IMR-90 (cell line): Measurements from ENCODE around the gene DBN1.

Experiments used
- CEBPB ChIP-seq: IDR thresholded peaks from 2 replicates; pipeline ENCODE4 v1.6.1; 2012; ENCODE audit warnings: low read depth, low read length, improper control_type of control experiment
- CTCF ChIP-seq: conservative IDR thresholded peaks from 2 replicates; pipeline ENCODE4 v1.5.1; 2012; ENCODE audit warnings: mild to moderate bottlenecking, low read depth, low read length, improper control_type of control experiment
- FOS ChIP-seq: fragments of 150-350 bp; IDR thresholded peaks from 2 replicates; pipeline ENCODE4 v1.6.1; 2016; ENCODE audit warnings: low read depth, low read length
- MAFK ChIP-seq: IDR thresholded peaks from 2 replicates; pipeline ENCODE4 v1.6.1; 2012; ENCODE audit warnings: low read depth, low read length, improper control_type of control experiment
- NFE2L2 ChIP-seq: fragments of 150-350 bp; IDR thresholded peaks from 2 replicates; pipeline ENCODE4 v1.6.1; 2016; ENCODE audit warnings: low read depth, mild to moderate bottlenecking, low read length
- POLR2A ChIP-seq: IDR thresholded peaks from 2 replicates; pipeline ENCODE4 v1.6.1; 2012; ENCODE audit warnings: mild to moderate bottlenecking, low read depth, low read length
- RAD21 ChIP-seq: IDR thresholded peaks from 2 replicates; pipeline ENCODE4 v1.6.1; 2012; ENCODE audit warnings: low read length, improper control_type of control experiment
- RFX5 ChIP-seq: IDR thresholded peaks from 2 replicates; pipeline ENCODE4 v1.8.0; 2012; ENCODE audit warnings: low read depth, mild to moderate bottlenecking, low read length, moderate library complexity
- USF2 ChIP-seq: fragments of 150-350 bp; IDR thresholded peaks from 2 replicates; pipeline ENCODE4 v1.6.1; 2017; ENCODE audit warnings: mild to moderate bottlenecking, antibody characterized with exemption, low read length, low read depth

GRCh38 chr5:177432143-177432838, 41.1 kb downstream of the DBN1 start:
- TF ChIP-seq FOS (no peak), CTCF (no peak), MAFK (no peak), RFX5 (no peak), POLR2A (no peak), USF2 (no peak), RAD21 (no peak), CEBPB (no peak), NFE2L2 (no peak)
